Caco-2 (cell line): ENCODE data around the gene NAB1. TPM values are rescaled to one million over a fixed set of nuclear protein-coding genes. Genes with fewer than 3 reads are reported as not detected.

Source experiments
- BruUV-seq: library from RNA; stranded (reverse); fragments of 400-500 nt; replicated peaks from 2 replicates; lab custom pipeline; 2021; lab: Mats Ljungman, UMichigan
- CTCF ChIA-PET: fragments of 300-600 bp; sonication (Branson Sonifier 250); formaldehyde crosslinking; loops from one replicate; lab custom pipeline; 2022; ENCODE audit warnings: antibody characterized with exemption; lab: Charles Lee
- POLR2A ChIA-PET: fragments of 300-600 bp; sonication (Branson Sonifier 250); formaldehyde crosslinking; loops from one replicate; lab custom pipeline; 2022; ENCODE audit warnings: antibody characterized with exemption; lab: Charles Lee
- DNase-seq, 2 experiments: peaks; one replicate each; pipeline versions ENCODE4 v3.0.0 to v3.0.0-alpha.2; 2020 to 2022
- H3K27me3 ChIP-seq: replicated peaks from 2 replicates; pipeline ENCODE4 v1.6.0; 2011; ENCODE audit warnings: low read length; ENCODE audit not compliant: control insufficient read depth, insufficient read depth
- H3K36me3 ChIP-seq: 2 replicates; pipeline ENCODE4 v1.5.1; 2011; ENCODE audit warnings: low read length; ENCODE audit not compliant: control insufficient read depth, insufficient read depth
- H3K4me1 ChIP-seq: fragments of 250-450 bp; sonication (Bioruptor Pico); 2 replicates; pipeline ENCODE4 v1.5.1; 2020; ENCODE audit warnings: mild to moderate bottlenecking
- H3K4me3 ChIP-seq: 2 replicates; pipeline ENCODE4 v1.5.1; 2011; ENCODE audit warnings: low read depth, mild to moderate bottlenecking, control low read depth, low read length
- H3K9me3 ChIP-seq: fragments of 250-450 bp; sonication (Bioruptor Pico); 2 replicates; pipeline ENCODE4 v1.5.1; 2020; ENCODE audit warnings: mild to moderate bottlenecking, moderate library complexity
- H3K27ac Mint-ChIP-seq: one replicate; pipeline ENCODE4 v1.8.0; 2022; ENCODE audit warnings: mixed read lengths; ENCODE audit not compliant: unreplicated experiment
- H3K27me3 Mint-ChIP-seq: one replicate; pipeline ENCODE4 v1.8.0; 2022; ENCODE audit warnings: mixed read lengths; ENCODE audit not compliant: insufficient read depth, unreplicated experiment
- H3K36me3 Mint-ChIP-seq: one replicate; pipeline ENCODE4 v1.8.0; 2022; ENCODE audit warnings: mild to moderate bottlenecking, mixed read lengths; ENCODE audit not compliant: insufficient read depth, unreplicated experiment
- H3K4me1 Mint-ChIP-seq: one replicate; pipeline ENCODE4 v1.8.0; 2022; ENCODE audit warnings: low read depth, mixed read lengths; ENCODE audit not compliant: unreplicated experiment
- H3K4me3 Mint-ChIP-seq: one replicate; pipeline ENCODE4 v1.8.0; 2022; ENCODE audit warnings: mild to moderate bottlenecking, moderate library complexity, mixed read lengths; ENCODE audit not compliant: unreplicated experiment
- H3K9me3 Mint-ChIP-seq: one replicate; pipeline ENCODE4 v1.8.0; 2022; ENCODE audit warnings: mixed read lengths; ENCODE audit not compliant: unreplicated experiment
- CTCF ChIP-seq, 2 experiments: fragments of 200-600 bp in 1 of 2; IDR thresholded peaks; 1 replicate in 1 of 2; 2 replicates in 1 of 2; pipeline versions ENCODE4 v1.5.1 to v1.8.0; 2011 to 2022; ENCODE audit warnings: antibody characterized with exemption in 1 of 2, control low read depth in 1 of 2, inconsistent platforms in 1 of 2, low read depth in 1 of 2, low read length in 1 of 2, mild to moderate bottlenecking in 1 of 2, moderate library complexity in 1 of 2; ENCODE audit not compliant: insufficient read depth in 1 of 2, severe bottlenecking in 1 of 2, unreplicated experiment in 1 of 2
- intact Hi-C: fragments of 100-400 bp; cut with micrococcal nuclease; formaldehyde crosslinking; loops from one replicate; pipeline ENCODE4 v1.10.0; 2022; ENCODE audit not compliant: unreplicated experiment
- total RNA-seq: library from RNA; stranded (reverse); gene quantifications from 2 replicates; pipeline ENCODE4 v1.2.3, GENCODE V29; 2022

NAB1 gene
- total RNA-seq, 1 experiment from 2014 or later: 88.1 TPM

GRCh38 chr2:190662754-190663153 lies 13.9 kb downstream of the NAB1 start:
- peaks cover 18% of the 10 kb centered on the region for H3K9me3 Mint-ChIP-seq
- Histone ChIP-seq H3K4me3 (no peak overlapping the region), H3K36me3 (no peaks in the 10 kb centered on the region), H3K9me3 (no peaks in the 10 kb centered on the region; the same call in 1 of the 2 replicates), H3K4me1 (no peaks in the 10 kb centered on the region), H3K27me3 (no peaks in the 10 kb centered on the region)
- DNase-seq: no peak
- H3K4me1 Mint-ChIP-seq: peaks cover 14% of the 10 kb centered on the region
- BruUV-seq: no TSS peak
- H3K4me3 Mint-ChIP-seq: no peak overlapping the region
- ChIA-PET CTCF (no interaction called here), POLR2A (no interaction called here)
- TF ChIP-seq CTCF (IDR thresholded peaks at IDR 0.05; ENCODE audit: insufficient read depth in 1 of 2, low read depth in 1 of 2, low read length in 1 of 2, severe bottlenecking in 1 of 2, unreplicated experiment in 1 of 2): no peak
- H3K27me3 Mint-ChIP-seq: no peaks in the 10 kb centered on the region
- no peak overlapping the region for H3K27ac Mint-ChIP-seq
- intact Hi-C loops: no loop called here
- H3K36me3 Mint-ChIP-seq: peaks cover 28% of the 10 kb centered on the region

GRCh38 chr2:190663348-190663747 lies 14.5 kb downstream of the NAB1 start:
- DNase-seq: no peak
- no peaks in the 10 kb centered on the region for H3K36me3 ChIP-seq
- ChIA-PET POLR2A (interaction anchor here (0.5 kb wide), 1 partner anchor 54 kb away, joined by 3 read pairs; no protein-coding TSS in a partner anchor), CTCF (no interaction called here)
- no peaks in the 10 kb centered on the region; the same call in 1 of the 2 replicates for H3K9me3 ChIP-seq
- no peaks in the 10 kb centered on the region for H3K4me1 ChIP-seq
- H3K4me1 Mint-ChIP-seq: peaks cover 11% of the 10 kb centered on the region
- no peak overlapping the region for H3K27ac Mint-ChIP-seq
- no TSS peak for BruUV-seq
- no peak for TF ChIP-seq CTCF (IDR thresholded peaks at IDR 0.05; ENCODE audit: insufficient read depth in 1 of 2, low read depth in 1 of 2, low read length in 1 of 2, severe bottlenecking in 1 of 2, unreplicated experiment in 1 of 2)
- H3K4me3 ChIP-seq: no peak overlapping the region
- intact Hi-C loops: no loop called here
- no peaks in the 10 kb centered on the region for H3K27me3 ChIP-seq
- H3K4me3 Mint-ChIP-seq: no peak overlapping the region
- H3K9me3 Mint-ChIP-seq: peaks cover 18% of the 10 kb centered on the region
- no peaks in the 10 kb centered on the region for H3K27me3 Mint-ChIP-seq
- H3K36me3 Mint-ChIP-seq: peaks cover 28% of the 10 kb centered on the region

GRCh38 chr2:190663839-190664238 lies 15.0 kb downstream of the NAB1 start:
- no TSS peak for BruUV-seq
- no peaks in the 10 kb centered on the region; the same call in 1 of the 2 replicates for H3K9me3 ChIP-seq
- no peak overlapping the region for H3K4me3 Mint-ChIP-seq
- peaks cover 7% of the 10 kb centered on the region for H3K4me1 Mint-ChIP-seq
- no peaks in the 10 kb centered on the region for H3K27me3 ChIP-seq
- H3K9me3 Mint-ChIP-seq: peaks cover 18% of the 10 kb centered on the region
- no peak overlapping the region for H3K27ac Mint-ChIP-seq
- ChIA-PET CTCF (no interaction called here), POLR2A (interaction anchor here (0.5 to 0.6 kb wide), 2 partner anchors 55 to 305 kb away, joined by 3 to 4 read pairs; no protein-coding TSS in a partner anchor)
- H3K4me3 ChIP-seq: no peak overlapping the region
- no peaks in the 10 kb centered on the region for H3K36me3 ChIP-seq
- H3K36me3 Mint-ChIP-seq: peaks cover 28% of the 10 kb centered on the region
- intact Hi-C loops: no loop called here
- TF ChIP-seq CTCF (IDR thresholded peaks at IDR 0.05; ENCODE audit: insufficient read depth in 1 of 2, low read depth in 1 of 2, low read length in 1 of 2, severe bottlenecking in 1 of 2, unreplicated experiment in 1 of 2): no peak
- DNase-seq: no peak
- H3K27me3 Mint-ChIP-seq: no peaks in the 10 kb centered on the region
- H3K4me1 ChIP-seq: no peaks in the 10 kb centered on the region
